Mammary epithelial cell (primary cell): ENCODE measurements around the gene CDCA8.

ENCODE experiments used
- CTCF ChIP-seq, 2 donors: IDR thresholded peaks in 1 of 2; conservative IDR thresholded peaks in 1 of 2; 2 replicates each; pipeline ENCODE4 v1.5.1; 2011 to 2012; ENCODE audit warnings: inconsistent platforms in 2 of 2, low read length in 2 of 2, mild to moderate bottlenecking in 2 of 2, control low read depth in 1 of 2, low read depth in 1 of 2; ENCODE audit not compliant: insufficient read depth in 1 of 2; ENCODE audit errors: extremely low read depth in 1 of 2
- EZH2 ChIP-seq: IDR thresholded peaks from 2 replicates; pipeline ENCODE4 v1.6.1; 2012; ENCODE audit warnings: low read length, inconsistent platforms, borderline replicate concordance

DNA sequence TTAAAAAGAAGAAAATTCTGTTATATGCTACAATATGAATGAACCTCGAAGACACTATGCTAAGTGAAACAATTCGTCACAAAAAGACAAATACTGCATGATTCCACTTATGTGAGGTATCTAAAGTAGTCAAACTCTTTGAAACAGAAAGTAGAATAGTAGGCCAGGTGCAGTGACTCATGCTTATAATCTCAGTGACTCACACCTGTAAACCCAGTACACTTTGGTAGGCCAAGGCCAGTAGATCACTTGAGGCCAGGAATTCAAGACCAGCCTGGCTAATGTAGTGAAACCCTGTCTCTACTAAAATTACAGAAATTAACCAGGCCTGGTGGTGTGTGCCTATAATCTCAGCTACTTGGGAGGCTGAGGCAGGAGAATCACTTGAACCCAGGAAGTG, 46.9 kb downstream of the CDCA8 start:
- TF ChIP-seq EZH2 (no peak), CTCF (conservative IDR thresholded peaks at IDR 0.05 in 1 of 2, IDR thresholded peaks at IDR 0.05 in 1 of 2; ENCODE audit: extremely low read depth in 1 of 2, insufficient read depth in 1 of 2, low read depth in 1 of 2, low read length in 2 of 2) (no peak)
